Left forelimb (tissue), 1 donor: ENCODE measurements around the gene CEP350.

Experiments
- DNase-seq: peaks from one replicate; pipeline ENCODE4 v3.0.0-alpha.2; 2018; ENCODE audit warnings: low spot score

CEP350 gene

DNA sequence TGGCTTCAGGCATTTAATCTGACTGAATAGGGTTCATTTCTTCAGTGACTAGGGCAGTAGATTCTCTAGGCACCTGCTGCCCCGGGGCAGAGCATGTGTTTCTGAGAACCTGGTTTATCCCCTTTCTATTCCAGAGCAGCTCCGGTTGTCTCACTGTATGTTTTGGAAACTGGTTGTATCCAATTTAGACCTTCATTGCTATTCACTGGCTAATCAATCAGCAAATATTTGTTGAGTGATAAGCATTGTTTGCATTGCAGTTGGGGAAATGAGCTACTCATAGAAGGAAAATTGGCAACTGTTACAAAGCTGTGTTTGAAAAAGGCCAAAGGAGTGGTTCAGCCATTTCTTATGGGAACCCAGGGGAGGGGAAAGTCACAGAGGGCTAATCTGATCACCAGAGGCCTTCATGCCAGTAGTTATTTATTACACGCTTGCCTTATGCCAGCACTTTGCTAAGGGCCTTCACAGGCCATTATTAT, 203.0 kb downstream of the CEP350 start:
- no peak for DNase-seq

DNA sequence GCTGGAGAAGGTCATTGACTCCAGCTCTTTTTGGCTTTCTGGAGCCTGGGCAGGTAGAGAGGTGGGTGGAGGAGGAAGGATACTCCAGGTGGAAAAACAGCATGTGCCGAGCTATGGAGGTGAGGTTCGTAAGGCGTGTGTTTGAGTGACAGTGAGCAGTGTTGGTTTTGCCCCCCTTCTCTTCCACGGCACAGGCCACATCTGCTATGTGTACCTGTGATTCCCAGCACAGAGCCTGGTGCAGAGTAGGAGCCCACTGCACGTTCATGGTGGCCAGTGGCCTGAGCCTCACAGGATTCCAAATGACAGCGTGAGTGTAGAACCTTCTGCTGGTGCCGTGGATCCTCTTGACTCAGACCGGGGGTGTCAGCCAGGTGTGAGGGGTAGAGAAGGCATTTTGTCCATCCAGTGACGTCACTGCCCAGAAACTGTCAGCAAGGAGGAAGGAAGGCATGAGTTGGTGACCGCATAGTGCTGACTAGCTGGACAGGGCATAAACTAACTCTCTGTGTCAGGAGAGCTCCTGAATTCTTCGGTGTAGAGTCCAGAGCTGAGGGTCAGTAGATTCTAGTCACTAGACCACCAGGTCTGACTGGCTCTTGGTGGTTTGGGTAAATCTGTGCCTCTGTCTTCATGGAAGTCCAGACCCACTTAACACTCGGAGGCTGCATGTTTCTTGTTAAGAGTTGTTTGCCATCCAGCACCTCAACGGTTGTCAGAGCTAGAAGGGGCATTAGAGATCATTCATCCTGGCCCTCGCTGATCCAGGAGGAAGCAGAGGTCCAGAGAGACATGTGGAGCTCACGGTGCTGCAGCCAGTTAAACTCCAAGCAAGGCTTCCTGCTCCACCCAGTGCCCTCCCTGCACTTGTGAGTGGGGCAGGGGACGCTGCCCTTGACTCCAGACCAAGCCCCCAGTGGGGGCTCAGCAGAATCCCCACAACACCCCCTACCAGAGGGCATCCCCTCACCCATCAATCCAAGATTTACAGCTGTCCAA, 203.8 kb downstream of the CEP350 start:
- no peak for DNase-seq

DNA sequence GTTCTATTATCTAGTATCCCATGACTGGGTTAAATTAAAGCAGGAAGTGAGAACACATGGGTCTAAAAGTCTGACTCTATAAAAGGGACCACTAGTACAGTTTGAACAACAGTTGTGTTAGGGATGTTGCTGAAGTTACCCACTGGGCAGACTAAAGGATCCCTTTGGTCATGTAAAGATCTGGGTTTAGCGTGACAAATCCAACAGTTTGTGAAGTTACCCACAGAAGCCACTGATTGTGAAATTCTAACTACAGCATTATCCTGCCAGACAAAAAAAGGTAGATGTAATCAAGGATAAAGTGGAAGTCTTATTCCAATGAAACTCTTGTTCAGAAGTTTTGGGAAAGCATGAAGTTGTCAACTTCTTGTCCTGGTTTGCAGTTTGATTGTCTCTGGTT, 205.7 kb downstream of the CEP350 start:
- no peak for DNase-seq

DNA sequence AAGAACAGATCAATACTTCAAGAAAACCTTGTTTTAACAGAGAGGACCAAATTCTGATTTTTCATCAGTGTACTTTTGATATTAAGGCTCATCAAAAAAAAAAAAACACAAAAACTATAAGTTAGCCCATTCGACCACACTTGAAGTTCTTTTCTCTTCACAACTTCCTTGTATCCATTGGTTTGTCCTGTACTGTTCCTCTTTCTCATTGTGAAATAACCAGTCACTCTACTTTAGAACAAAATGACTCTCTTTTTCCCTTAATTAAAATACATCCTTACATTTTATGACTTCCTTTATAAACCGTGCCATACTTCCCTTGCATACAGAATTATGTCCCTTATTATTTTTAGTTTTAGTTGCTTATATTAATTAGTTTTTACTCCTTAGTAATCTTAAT, 208.4 kb downstream of the CEP350 start:
- DNase-seq = no peak
